NCI-H2081 (cell line): ENCODE data around the gene KRT9.
"Not testable (repeated sequence)": the region's sequence is repeated elsewhere in the genome, so short reads cannot be mapped to it uniquely, and the experiment has no call there.

ENCODE experiments used
- DNase-seq, 2 experiments: peaks; one replicate each; lab custom pipeline; 2025; lab: John Stamatoyannopoulos, UW

The KRT9 gene, protein sequence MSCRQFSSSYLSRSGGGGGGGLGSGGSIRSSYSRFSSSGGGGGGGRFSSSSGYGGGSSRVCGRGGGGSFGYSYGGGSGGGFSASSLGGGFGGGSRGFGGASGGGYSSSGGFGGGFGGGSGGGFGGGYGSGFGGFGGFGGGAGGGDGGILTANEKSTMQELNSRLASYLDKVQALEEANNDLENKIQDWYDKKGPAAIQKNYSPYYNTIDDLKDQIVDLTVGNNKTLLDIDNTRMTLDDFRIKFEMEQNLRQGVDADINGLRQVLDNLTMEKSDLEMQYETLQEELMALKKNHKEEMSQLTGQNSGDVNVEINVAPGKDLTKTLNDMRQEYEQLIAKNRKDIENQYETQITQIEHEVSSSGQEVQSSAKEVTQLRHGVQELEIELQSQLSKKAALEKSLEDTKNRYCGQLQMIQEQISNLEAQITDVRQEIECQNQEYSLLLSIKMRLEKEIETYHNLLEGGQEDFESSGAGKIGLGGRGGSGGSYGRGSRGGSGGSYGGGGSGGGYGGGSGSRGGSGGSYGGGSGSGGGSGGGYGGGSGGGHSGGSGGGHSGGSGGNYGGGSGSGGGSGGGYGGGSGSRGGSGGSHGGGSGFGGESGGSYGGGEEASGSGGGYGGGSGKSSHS

GRCh38 chr17:41571561-41572434, at the start of gene KRT9:
Gene KRT9, minus strand, starts transcription at chr17:41572059. Its CDS starts 67 bp downstream, at chr17:41571992.
- DNase-seq: no peak

DNA sequence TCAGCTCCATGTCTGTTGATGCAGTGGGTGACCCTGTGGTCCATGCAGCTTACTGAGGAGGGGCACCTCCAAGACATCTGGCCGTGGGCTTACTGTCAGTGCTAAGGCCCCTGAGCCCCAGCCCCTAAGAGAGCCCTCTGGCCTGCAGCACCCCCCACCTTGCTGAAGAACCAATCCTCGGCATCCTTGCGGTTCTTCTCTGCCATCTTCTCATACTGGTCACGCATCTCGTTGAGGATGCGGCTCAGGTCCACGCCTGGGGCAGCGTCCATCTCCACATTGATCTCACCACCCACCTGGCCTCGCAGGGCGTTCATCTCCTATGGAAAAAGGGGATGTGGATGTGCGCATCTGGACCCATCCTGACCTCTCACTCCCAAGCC, 49.6 kb upstream of the KRT9 start:
- not testable (repeated sequence) for DNase-seq

DNA sequence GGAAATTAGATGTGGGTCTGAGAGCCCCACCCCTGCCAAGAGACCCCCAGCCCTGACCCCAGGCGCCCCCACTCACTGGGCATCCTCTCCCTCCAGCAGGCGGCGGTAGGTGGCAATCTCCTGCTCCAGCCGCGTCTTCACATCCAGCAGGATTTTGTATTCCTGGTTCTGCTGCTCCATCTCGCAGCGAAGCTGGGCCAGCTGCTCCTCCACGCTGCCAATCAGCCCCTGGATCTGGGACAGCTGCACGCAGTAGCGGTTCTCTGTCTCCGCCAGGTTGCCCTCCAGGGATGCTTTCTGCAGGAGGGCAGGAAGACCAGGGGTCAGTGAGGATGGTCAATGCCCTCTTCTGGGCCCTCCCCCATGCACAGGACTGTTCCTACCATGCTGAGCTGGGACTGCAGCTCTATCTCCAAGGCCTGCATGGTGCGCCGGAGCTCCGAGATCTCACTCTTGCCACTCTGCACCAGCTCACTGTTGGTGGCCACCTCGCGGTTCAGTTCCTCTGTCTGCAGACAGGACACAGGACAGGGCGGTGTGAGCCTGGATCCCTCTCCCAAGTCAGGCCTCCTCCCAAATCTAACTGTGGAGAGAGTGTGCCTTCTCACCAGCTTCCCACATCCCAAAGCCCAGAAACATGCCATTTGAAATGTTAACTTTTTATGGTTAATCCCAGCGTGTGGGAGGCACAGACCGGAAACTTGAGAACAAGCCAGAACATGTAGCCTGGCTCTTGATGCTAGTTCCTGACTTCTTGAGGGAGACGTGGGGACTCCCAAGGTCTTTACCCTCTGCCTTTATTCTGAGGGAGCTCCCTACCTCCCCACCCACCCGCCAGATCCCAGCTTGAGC, 49.0 kb upstream of the KRT9 start:
- no peak for DNase-seq

DNA sequence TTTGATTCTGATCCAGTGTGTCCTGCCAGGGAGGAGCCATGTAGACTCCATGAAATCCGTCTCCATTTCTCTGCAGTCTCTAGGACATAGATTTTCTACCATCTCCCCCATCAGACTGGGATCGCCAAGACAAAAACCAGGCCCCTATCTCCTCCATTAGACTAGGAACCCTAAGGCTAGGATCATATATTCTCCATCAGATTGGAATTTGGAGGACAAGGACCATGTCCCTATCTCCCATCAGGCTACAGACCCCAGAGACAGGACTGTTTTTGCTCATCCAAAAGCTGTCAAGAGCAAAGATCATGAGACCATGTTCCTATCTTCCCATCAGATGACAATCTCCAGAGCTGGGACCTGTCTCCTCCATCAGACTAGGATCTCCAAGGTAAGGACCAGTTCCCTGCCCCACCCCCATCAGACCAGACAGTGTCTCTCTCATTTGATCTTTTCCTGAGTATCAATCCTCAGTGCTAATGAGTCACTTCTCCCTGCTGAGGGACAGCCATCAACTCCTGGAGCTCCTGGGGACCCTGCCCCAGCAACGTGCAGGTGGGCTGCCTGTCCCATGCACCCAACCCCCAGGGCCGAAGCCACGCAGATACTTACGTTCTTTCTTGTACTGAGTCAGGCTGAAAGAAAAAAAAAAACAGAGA, 48.2 kb upstream of the KRT9 start:
- DNase-seq: not testable (repeated sequence)

DNA sequence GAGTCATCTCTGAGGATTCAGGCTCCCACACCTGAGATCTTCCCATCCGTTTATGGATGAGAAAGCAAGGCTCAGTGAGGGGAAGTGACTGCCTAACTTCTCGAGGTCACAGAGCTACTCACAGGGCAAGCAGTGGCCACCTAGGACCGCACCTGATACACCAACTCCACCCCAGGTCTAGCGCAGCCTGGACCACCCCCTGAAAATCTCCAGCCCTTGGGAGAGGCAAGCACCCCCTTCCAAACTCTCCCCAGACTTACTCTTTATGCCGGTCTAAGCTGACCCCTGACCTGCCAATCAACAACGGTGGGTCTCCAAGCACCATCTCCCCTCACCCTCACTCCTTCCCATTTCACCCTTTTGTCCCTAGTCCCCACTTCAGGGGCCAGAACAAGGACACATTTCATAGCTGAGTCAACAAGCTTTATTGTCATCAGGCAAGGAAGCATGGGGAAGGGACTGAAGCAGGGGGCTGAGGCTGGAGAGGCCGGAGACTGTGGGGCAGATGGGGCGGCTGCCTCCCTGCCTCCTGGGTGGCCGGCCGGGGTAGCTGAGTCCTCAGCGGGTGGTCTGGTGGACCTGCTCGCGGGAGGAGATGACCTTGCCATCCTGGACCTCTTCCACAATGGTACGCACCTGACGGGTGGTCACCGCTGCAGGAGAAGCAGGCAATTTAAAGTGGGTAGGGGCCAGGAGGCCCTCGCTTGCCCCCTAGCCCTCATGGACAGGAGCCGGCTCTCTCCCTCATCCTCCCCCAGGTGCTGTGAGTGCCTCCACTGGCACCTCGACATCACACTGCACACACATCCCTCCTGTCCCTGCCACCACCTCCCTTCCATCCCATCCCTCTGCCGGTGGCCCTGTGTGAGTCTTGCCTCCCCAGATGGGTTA, 47.4 kb upstream of the KRT9 start:
- no peak for DNase-seq

DNA sequence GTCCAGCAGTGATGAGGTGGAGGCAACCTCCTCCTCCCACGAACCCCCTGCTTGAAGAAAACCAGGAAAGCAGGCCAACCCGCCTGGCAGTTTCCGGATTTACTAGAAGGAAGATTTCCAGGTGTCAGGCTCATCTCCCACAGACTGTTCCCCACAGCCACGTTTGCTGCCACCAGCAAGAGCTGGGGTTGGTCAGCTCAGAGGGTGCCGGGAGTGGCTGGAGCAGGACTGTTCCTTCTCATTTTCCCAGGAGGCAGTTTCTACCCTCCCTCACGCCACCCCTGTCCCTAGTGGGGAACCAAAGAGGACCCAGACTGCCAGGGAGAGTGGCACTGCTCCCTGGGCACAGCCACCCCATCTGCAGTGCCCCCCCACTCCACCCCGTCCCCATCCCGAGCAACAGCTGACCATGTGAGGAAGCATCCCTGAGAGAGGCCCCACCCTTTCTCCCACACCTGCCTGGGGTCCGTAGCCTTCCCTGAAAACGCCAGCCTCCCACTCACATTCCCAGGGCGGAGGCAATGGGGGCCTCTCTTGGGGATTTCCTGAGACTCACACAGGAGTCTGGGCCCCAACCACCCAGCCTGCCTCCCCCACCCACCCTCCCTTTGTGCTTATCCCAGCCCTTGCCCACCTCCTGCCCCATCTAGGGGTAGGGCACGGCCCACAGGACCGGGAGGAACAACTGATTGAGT, 46.6 kb upstream of the KRT9 start:
- no peak for DNase-seq

GRCh38 chr17:41617698-41618097, 45.8 kb upstream of the KRT9 start:
- DNase-seq: no peak

DNA sequence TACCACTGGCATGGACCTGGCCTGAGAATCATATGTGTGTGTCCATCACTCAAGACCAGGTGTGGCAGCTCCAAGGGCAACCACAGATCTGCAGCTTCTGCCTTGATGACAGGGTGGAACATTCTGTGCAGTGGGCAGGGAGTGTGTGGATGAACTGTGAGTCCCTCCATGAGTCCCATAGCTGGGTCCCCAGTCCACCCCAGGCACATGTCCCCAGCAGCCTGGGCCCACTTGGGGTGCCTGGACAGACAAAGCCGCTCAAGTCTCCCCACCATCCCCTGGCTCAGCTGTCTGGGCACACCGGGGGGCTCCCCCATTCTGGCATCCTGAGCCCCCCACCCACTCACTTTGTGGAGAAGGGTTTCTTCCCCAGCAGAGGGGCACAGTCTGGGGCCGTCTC, 45.3 kb upstream of the KRT9 start:
- no peak for DNase-seq

DNA sequence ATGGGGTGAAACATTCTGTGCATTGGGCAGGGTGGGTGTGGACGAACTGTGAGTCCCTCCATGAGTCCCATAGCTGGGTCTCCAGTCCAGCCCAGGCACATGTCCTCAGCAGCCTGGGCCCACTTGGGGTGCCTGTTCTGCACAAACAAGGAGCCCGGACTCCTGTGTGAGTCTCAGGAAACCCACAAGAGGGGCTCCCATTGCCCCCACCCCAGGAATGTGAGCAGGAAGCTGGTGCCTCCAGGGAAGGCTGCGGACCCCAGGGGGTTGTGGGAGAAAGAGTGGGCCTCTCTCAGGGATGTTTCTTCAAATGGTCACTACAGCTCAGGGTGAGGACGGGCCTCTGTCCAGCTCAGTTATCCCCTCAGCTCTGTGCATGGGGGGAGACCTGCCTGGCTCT, 44.6 kb upstream of the KRT9 start:
- not testable (repeated sequence) for DNase-seq

DNA sequence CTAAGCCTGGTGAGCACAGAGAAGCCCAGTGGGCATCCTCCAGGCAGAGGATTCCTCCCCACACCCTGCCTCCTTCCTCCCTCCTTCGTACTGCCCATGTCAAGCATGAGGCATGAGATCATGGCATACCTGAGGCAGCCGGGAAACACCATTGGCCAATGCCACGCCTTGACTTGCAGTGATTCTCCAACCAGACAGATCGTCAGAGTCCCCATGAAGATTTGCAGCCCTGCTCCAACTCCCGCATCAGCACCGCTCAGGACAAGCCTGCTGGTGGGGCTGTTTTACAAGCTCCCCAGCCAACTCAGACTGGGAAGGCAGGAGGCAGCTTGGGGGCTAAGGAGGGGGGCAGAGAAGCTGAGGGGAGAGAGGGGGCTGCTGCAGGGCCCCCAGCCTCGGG, 43.6 kb upstream of the KRT9 start:
- no peak for DNase-seq

DNA sequence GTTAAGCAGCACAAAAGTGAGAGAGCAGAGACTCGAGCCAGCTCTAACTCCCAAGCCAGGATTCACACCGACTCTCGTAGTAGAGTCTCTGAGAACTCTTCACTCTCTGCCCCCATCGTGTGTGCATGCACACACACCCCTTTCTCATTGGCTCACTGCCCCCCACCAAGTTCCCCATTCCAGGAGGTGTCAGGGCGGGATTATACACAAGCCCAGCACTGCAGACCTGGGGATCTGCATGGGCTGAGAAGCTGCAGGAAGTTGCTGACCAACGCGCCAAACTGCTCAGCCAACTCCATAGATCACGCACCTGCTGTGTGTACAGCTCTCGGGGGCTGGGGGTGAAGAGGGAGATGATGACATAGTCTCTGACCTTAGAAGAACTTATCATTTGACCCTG, 42.9 kb upstream of the KRT9 start:
- DNase-seq: not testable (repeated sequence)

GRCh38 chr17:41614098-41614497, 42.2 kb upstream of the KRT9 start:
- DNase-seq: no peak

DNA sequence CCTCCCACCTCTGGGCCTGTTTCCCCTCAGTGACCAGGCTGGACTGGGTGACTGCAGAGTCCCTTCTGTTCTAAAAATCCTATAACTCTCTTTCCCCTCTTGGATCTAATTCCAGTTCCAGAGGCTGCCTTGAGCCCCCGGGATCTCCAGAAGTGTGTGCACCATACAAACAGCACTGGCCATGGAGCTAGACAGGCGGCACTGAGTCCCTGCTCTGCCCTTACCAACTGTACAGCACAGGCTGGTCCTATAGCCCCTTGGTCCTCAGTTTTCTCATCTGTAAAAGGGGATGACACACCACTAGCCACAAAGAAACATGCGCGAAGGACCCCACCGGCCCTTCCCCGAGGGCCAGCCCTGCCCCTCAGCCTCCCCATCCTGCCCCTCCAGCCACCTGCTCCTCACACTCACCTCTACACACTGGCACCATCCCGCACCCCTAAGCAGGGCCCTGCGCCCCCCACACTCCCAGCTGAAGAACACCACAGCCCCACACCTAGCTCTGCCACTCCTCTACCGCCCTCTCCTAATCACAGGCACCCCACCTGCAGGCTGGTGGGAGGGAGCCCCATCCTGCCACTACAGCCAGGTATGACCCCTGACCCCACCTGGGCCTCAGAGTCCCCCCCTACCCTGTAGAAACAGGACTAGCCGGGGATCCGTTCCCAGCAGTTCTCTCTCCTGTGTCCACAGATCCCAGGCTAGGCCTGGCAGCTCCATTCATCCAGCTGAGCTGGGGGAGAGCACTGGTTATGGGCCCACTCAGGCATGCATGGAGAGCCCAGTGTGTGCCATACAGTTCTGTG, 41.6 kb upstream of the KRT9 start:
- no peak for DNase-seq

- DNase-seq: not testable (repeated sequence)
Observed at GRCh38 chr17:41612376-41613160, 40.7 kb upstream of the KRT9 start, which contains the start of gene KRT16. Gene KRT16, minus strand, starts transcription at chr17:41612767. Its CDS starts 79 bp downstream, at chr17:41612688.

GRCh38 chr17:41610965-41611640, 39.2 kb upstream of the KRT9 start:
- DNase-seq: no peak

DNA sequence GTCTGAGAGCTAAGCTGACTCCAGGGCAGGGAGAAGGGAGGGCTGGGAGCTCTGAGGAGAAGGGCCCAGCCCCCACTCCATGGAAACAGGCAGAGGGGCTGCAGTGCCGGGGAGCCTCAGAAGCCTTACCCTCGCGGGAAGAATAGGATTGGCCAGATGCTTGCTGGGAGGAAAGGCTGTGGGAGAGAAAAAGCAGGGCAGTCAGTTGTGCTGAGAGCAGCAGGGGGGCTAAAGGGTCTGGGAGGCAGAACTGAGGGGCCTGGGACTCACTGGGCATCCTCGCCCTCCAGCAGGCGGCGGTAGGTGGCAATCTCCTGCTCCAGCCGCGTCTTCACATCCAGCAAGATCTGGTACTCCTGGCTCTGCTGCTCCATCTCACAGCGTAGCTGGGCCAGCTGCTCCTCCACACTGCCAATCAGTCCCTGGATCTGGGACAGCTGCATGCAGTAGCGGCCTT, 38.2 kb upstream of the KRT9 start:
- DNase-seq: not testable (repeated sequence)

DNA sequence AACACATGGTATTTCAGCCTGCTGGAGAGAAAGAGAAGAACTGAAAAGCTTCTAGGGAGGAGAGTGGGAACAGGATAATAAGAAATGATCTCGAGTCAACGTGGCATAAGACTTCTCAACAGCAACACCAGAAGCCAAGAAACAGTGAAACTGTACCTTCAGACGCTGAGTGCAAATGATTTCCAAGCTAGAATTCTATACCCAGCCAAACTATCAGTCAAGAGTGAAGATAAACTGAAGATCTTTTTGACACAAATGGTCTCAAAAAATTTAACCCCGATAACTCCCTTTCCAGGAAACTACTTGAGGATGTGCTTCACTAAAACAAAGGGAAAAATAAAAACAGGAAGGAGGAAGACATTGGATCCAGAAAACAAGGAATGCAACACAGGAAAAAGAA, 35.1 kb upstream of the KRT9 start:
- DNase-seq: not testable (repeated sequence)
